Measurements from ENCODE around the gene EHD4.

DNA sequence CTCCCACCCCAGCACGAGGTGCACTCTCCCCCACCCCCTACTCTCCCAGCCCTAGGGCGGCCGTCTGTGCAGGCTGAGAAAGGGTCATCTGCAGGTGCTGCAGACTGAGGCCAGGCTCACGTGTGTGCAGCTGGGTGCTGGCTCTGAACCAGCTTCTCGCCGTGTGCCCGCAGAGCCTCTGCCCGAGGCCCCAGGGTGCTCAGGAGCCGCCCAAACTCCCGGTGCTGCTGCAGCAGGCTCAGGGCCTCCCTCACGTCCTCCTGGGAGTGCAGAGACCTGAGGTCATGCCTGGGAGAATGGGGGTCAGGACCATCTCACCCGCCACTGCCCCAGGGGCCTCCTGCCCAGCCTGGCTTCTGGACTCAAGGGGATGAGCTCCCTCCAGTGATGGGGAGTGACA is 95.7 kb downstream of the EHD4 start:
- TF ChIP-seq CBX8 (IDR thresholded peaks at IDR 0.05; ENCODE audit: borderline replicate concordance, extremely low read depth, low read depth, low read length, poor library complexity, severe bottlenecking): no peak
- no peak for TF ChIP-seq ZBTB33 (CRISPR knock-in tag; IDR thresholded peaks at IDR 0.05)
- TF ChIP-seq CHD2 (IDR thresholded peaks at IDR 0.05; ENCODE audit: low read depth, low read length): no peak
- no peak for TF ChIP-seq ADNP (tag; IDR thresholded peaks at IDR 0.05)

Measured in K562 (cell line).